ENCODE data around the gene NFE2L1. TPM values are rescaled to one million over a fixed set of nuclear protein-coding genes. Genes with fewer than 3 reads are reported as not detected.

Gene NFE2L1
- polyA plus RNA-seq, 1 of the 3 experiments (the other 2 are of a cell fraction) = 159 TPM

DNA sequence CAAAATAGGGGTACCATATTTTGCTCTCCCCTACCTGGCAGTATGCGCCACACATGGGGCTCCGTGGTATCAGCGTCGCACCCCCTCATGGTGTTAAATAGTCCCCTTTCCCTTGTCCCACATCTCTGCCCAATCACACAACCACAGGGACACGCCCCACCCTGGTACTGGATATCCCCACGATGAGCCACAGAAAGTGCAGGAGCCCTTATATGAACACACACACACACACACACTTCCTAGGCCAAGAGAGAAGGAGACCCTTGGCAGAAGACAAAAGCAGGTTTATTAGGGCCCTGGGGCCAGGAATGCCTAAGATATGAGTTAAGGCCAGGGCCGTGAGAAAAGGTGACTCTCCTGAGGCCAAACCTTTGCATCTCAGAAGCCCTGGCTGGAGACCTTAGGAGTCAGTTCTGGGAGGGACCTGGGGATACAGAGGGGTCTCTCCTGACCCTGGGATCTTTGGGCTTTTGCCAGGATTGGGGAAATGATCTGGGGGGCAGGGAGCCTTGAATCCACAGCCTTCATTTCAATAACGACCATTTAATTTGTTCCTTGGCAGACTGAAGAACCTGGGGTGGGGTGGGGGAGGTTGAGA lies 22.2 kb upstream of the NFE2L1 start:
- CTCF ChIA-PET = interaction anchor here (0.6 to 31.3 kb wide), 52 partner anchors 7 to 853 kb away, joined by 3 to 1200 read pairs (median 5); partner anchors contain the start of genes CBX1, CDK5RAP3, COPZ2 and NFE2L1
- whole genome bisulfite sequencing (ENCODE audit: low lambda C conversion rate) = 45% methylated on average over 8 of the region's 8 CpGs
- peak overlapping the region; percentile 90 for H2AFZ ChIP-seq (ENCODE audit: low read depth)

DNA sequence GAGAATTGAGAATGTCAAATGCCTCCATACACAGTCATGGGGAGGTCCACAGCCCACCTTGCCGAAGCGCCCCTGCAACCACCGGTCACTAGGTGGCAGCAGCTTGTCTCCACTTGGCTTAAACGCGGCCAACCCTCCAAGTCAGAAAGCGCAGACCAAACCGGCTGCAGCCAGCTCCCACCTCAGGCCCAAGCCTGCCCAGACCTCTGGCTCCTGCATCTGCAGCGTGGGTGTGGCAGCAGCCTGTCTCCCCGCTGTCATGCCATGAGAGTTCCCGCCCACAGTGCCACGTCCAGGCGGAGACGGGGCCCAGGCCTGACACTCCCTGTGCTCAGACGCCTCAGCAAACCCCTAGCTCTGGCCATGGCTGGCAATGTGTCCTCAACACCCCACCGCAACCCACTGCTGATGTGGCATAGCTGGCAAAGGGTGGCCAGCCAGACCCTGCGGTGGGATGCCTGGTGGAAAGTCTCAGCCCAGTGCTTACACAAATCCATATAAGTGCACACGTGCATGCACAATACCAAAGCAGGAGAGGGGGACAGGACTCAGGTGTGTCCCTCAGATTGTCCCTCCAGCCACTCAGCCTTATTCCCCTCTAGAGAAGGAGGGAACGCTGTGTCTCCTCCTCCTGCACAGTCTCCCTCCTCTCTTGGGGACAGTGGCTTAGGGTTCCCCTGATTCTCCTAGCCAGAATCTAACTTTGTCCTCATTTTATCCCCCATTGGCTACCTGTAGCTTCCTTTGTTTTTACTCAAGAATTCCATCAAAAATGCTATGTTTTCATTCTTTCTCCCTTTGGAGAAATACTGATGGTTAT lies 21.4 kb upstream of the NFE2L1 start:
- peak overlapping the region in 1 of 2 experiments; percentile 10; a peak in 1 of 4 replicates for H3K4me3 ChIP-seq (ENCODE audit: low read depth in 2 of 2, low read length in 1 of 2)
- no peaks in the 10 kb centered on the region for H3K9me2 ChIP-seq
- peak overlapping the region; percentile 73; the same call in 1 of the 2 replicates for H2AFZ ChIP-seq (ENCODE audit: low read depth)
- H3K27ac ChIP-seq (ENCODE audit: low read depth in 2 of 2, low read length in 1 of 2) = peak overlapping the region in 1 of 2 experiments; percentile 24; a peak in 2 of 4 replicates
- H3K79me2 ChIP-seq (ENCODE audit: insufficient read depth) = no peaks in the 10 kb centered on the region
- no peaks in the 10 kb centered on the region for H3K36me3 ChIP-seq (replicated peaks in 1 of 2; ENCODE audit: control insufficient read depth in 1 of 2, insufficient read depth in 2 of 2, low read length in 1 of 2)
- H3K4me1 ChIP-seq (ENCODE audit: control insufficient read depth in 1 of 2, insufficient read depth in 2 of 2, low read depth in 1 of 2, low read length in 1 of 2) = peaks cover 25 to 33% of the 10 kb centered on the region in 2 experiments; a peak in 3 of 4 replicates
- no peaks in the 10 kb centered on the region for H3K9me3 ChIP-seq
- peak; percentile 91 for DNase-seq
- ChIA-PET POLR2A (interaction anchor here (0.8 to 3.0 kb wide), 14 partner anchors 10 to 104 kb away, joined by 3 to 27 read pairs (median 3); partner anchors contain the start of genes CBX1, COPZ2 and NFE2L1), CTCF (interaction anchor here (0.6 to 31.3 kb wide), 47 partner anchors 8 to 852 kb away, joined by 3 to 1200 read pairs (median 5); partner anchors contain the start of genes CBX1, COPZ2, NFE2L1 and SCRN2)
- H4K20me1 ChIP-seq (ENCODE audit: insufficient read depth) = no peaks in the 10 kb centered on the region
- no peaks in the 10 kb centered on the region for H3K27me3 ChIP-seq (ENCODE audit: insufficient read depth)
- H3K4me2 ChIP-seq = peak overlapping the region; percentile 100; the same call in 1 of the 2 replicates
- WGBS (ENCODE audit: low lambda C conversion rate) = 33% methylated on average over 14 of the region's 18 CpGs
- H3K9ac ChIP-seq = peak overlapping the region; percentile 34; the same call in 1 of the 2 replicates
- H3F3A ChIP-seq (replicated peaks; ENCODE audit: insufficient read depth) = peaks cover 43% of the 10 kb centered on the region
- TF ChIP-seq CHD2 (IDR thresholded peaks at IDR 0.05; ENCODE audit: low read length, partially characterized antibody) = peak; percentile 83
- TF ChIP-seq SIN3A (IDR thresholded peaks at IDR 0.05; ENCODE audit: borderline replicate concordance, low read depth, low read length) = peak; percentile 93
- TF ChIP-seq, protein P1, sequence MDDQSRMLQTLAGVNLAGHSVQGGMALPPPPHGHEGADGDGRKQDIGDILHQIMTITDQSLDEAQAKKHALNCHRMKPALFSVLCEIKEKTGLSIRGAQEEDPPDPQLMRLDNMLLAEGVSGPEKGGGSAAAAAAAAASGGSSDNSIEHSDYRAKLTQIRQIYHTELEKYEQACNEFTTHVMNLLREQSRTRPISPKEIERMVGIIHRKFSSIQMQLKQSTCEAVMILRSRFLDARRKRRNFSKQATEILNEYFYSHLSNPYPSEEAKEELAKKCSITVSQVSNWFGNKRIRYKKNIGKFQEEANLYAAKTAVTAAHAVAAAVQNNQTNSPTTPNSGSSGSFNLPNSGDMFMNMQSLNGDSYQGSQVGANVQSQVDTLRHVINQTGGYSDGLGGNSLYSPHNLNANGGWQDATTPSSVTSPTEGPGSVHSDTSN (IDR thresholded peaks at IDR 0.05) = no peak
- no peak for TF ChIP-seq TCF12 (IDR thresholded peaks at IDR 0.05)
- TF ChIP-seq, protein P2, sequence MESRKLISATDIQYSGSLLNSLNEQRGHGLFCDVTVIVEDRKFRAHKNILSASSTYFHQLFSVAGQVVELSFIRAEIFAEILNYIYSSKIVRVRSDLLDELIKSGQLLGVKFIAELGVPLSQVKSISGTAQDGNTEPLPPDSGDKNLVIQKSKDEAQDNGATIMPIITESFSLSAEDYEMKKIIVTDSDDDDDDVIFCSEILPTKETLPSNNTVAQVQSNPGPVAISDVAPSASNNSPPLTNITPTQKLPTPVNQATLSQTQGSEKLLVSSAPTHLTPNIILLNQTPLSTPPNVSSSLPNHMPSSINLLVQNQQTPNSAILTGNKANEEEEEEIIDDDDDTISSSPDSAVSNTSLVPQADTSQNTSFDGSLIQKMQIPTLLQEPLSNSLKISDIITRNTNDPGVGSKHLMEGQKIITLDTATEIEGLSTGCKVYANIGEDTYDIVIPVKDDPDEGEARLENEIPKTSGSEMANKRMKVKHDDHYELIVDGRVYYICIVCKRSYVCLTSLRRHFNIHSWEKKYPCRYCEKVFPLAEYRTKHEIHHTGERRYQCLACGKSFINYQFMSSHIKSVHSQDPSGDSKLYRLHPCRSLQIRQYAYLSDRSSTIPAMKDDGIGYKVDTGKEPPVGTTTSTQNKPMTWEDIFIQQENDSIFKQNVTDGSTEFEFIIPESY (IDR thresholded peaks at IDR 0.05; ENCODE audit: borderline replicate concordance, low read depth) = no peak
- no peak for TF ChIP-seq JUND (IDR thresholded peaks at IDR 0.05)
- TF ChIP-seq RFX5 (IDR thresholded peaks at IDR 0.05; ENCODE audit: low read length) = 0 out of 2 replicates have a peak, but pooled peaks have one; percentile 33
- TF ChIP-seq NFIC (IDR thresholded peaks at IDR 0.05; ENCODE audit: borderline replicate concordance) = no peak
- peak; percentile 81 for TF ChIP-seq RCOR1 (IDR thresholded peaks at IDR 0.05; ENCODE audit: low read length)
- TF ChIP-seq GABPA (IDR thresholded peaks at IDR 0.05; ENCODE audit: low read depth) = no peak
- no peak for TF ChIP-seq ELF1 (IDR thresholded peaks at IDR 0.05)
- no peak for TF ChIP-seq RXRA (IDR thresholded peaks at IDR 0.05; ENCODE audit: borderline replicate concordance, low read depth)
- TF ChIP-seq, protein P3, sequence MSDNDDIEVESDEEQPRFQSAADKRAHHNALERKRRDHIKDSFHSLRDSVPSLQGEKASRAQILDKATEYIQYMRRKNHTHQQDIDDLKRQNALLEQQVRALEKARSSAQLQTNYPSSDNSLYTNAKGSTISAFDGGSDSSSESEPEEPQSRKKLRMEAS (IDR thresholded peaks at IDR 0.05; ENCODE audit: low read depth) = no peak
- no peak for TF ChIP-seq EZH2phosphoT487 (IDR thresholded peaks at IDR 0.05; ENCODE audit: borderline replicate concordance, low read depth)
- peak; percentile 96 for TF ChIP-seq RAD21 (IDR thresholded peaks at IDR 0.05; ENCODE audit: low read length)
- TF ChIP-seq EP300 (IDR thresholded peaks at IDR 0.05; ENCODE audit: borderline replicate concordance in 1 of 2, low read depth in 1 of 2, low read length in 1 of 2) = no peak
- peak; percentile 98 for TF ChIP-seq SMC3 (IDR thresholded peaks at IDR 0.05; ENCODE audit: low read depth, low read length)
- TF ChIP-seq TAF1 (IDR thresholded peaks at IDR 0.05; ENCODE audit: borderline replicate concordance, low read depth, low read length) = peak; percentile 24; the same call in 1 of the 2 replicates
- TF ChIP-seq TEAD4 (IDR thresholded peaks at IDR 0.05; ENCODE audit: borderline replicate concordance, insufficient read depth) = no peak

More for the DNA sequence above, 22.2 kb upstream of the NFE2L1 start:
- Histone ChIP-seq H4K20me1 (ENCODE audit: insufficient read depth) (no peaks in the 10 kb centered on the region), H3K4me2 (peak overlapping the region; percentile 100), H3K79me2 (ENCODE audit: insufficient read depth) (no peaks in the 10 kb centered on the region), H3K4me1 (ENCODE audit: control insufficient read depth in 1 of 2, insufficient read depth in 2 of 2, low read depth in 1 of 2, low read length in 1 of 2) (peaks cover 25 to 33% of the 10 kb centered on the region in 2 experiments; a peak in 3 of 4 replicates), H3K4me3 (ENCODE audit: low read depth in 2 of 2, low read length in 1 of 2) (peak overlapping the region; percentile 50 to 78; a peak in 3 of 4 replicates), H3K9me3 (no peaks in the 10 kb centered on the region), H3F3A (replicated peaks; ENCODE audit: insufficient read depth) (peaks cover 43% of the 10 kb centered on the region), H3K27ac (ENCODE audit: low read depth in 2 of 2, low read length in 1 of 2) (peak overlapping the region in 1 of 2 experiments; percentile 15; a peak in 1 of 4 replicates), H3K9me2 (no peaks in the 10 kb centered on the region), H3K36me3 (replicated peaks in 1 of 2; ENCODE audit: control insufficient read depth in 1 of 2, insufficient read depth in 2 of 2, low read length in 1 of 2) (no peaks in the 10 kb centered on the region), H3K9ac (peak overlapping the region; percentile 18; the same call in 1 of the 2 replicates), H3K27me3 (ENCODE audit: insufficient read depth) (no peaks in the 10 kb centered on the region)
- TF ChIP-seq, protein P1 (IDR thresholded peaks at IDR 0.05) = no peak
- TF ChIP-seq TEAD4 (IDR thresholded peaks at IDR 0.05; ENCODE audit: borderline replicate concordance, insufficient read depth) = no peak
- POLR2A ChIA-PET = interaction anchor here (0.8 to 3.0 kb wide), 13 partner anchors 11 to 105 kb away, joined by 3 to 27 read pairs (median 4); partner anchors contain the start of genes CBX1, COPZ2 and NFE2L1
- DNase-seq = no peak

All from SK-N-SH (cell line).